HG03558 (cell line): ENCODE results near the gene CSKMT.

ENCODE experiments used
- ATAC-seq: cut with Tn5 transposase; IDR thresholded peaks from one replicate; pipeline ENCODE4 v1.9.1; 2021; ENCODE audit warnings: moderate number of reproducible peaks; ENCODE audit not compliant: unreplicated experiment; ENCODE audit errors: extremely low read depth

CSKMT gene

DNA sequence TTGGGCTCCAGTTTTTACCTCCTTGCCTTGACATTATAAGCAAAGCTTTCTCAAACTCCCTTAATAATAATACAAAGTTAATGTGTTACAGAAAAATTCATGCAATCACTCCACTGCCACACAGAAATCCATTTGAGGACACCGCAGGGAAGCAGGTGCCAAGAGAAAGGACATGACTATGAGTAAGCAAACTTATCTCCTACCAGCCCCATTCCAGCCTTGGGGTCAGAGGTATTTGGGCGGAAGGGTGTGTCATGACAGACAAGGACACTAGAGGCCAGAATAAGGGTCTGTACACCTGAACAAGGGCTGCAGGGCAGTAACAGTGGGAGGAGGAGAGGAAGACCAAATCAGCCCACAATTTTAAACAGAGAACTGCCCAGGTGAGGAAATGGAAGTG, 48.2 kb downstream of the CSKMT start:
- ATAC-seq: no peak

GRCh38 chr11:62715150-62716130, 50.3 kb downstream of the CSKMT start:
- ATAC-seq: no peak

- no peak for ATAC-seq
Measured at GRCh38 chr11:62716206-62716605, 51.1 kb downstream of the CSKMT start.

DNA sequence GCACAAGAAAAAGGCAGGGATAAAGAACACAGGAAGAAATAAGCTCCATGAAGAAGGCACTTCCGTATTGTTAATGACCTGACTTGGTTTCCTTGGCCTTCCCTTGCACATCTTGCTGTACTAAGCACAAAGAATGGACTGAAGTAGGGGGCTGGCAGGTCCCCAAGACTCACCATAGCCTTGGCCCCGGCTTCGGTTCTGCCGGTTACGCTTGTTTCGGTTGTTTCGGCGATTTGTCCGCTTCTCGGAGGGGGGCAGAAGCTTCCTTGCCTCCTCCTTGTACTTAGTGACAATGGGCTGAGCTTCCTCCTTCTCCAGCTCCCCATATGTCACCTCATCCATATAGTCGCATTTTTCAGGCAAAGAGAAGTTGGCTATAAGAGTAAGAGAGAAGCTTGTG, 51.7 kb downstream of the CSKMT start:
- no peak for ATAC-seq
